ENCODE measurements around the gene DOK7.

- TF ChIP-seq JUND (IDR thresholded peaks at IDR 0.05) (no peak), ZBTB33 (IDR thresholded peaks at IDR 0.05) (no peak)
These were observed 35.2 kb upstream of the DOK7 start for GRCh38 chr4:3427706-3428446.
